Fibroblast of pulmonary artery (primary cell): Measurements from ENCODE around the gene VPS37C.

ENCODE experiments used
- DNase-seq: peaks from one replicate; pipeline ENCODE4 v3.0.0-alpha.2; 2010; ENCODE audit warnings: low read depth
- H3K4me3 ChIP-seq: replicated peaks from 2 replicates; pipeline ENCODE4 v1.5.1; 2011; ENCODE audit warnings: low read depth, mild to moderate bottlenecking, control low read depth, low read length, moderate library complexity
- TF ChIP-seq, protein P1 (sequence below): IDR thresholded peaks from 2 replicates; pipeline ENCODE4 v1.5.1; 2011; ENCODE audit warnings: mild to moderate bottlenecking, control low read depth, low read length, inconsistent platforms; ENCODE audit errors: missing control alignments

The VPS37C gene

DNA sequence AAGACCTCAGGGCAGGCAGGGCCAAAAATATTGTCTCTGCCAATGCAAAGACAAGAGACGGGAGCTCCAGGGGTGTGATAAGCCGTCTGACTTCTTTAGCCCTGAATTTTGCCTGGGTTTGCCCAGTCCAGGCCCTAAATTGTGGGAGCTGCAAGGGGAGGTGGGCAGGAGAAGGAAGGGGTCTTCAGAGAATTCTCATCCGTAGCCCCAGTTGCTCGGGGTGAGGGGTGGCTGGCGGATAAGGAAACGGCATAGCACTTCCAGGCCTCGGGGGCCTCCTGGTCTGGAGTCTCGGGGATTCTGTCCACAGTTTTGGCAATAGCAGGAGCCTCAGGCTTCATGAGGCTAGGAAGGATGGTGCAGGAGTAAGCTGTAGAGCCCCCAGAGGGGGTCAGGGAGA is 51.6 kb downstream of the VPS37C start:
- no peak for DNase-seq

DNA sequence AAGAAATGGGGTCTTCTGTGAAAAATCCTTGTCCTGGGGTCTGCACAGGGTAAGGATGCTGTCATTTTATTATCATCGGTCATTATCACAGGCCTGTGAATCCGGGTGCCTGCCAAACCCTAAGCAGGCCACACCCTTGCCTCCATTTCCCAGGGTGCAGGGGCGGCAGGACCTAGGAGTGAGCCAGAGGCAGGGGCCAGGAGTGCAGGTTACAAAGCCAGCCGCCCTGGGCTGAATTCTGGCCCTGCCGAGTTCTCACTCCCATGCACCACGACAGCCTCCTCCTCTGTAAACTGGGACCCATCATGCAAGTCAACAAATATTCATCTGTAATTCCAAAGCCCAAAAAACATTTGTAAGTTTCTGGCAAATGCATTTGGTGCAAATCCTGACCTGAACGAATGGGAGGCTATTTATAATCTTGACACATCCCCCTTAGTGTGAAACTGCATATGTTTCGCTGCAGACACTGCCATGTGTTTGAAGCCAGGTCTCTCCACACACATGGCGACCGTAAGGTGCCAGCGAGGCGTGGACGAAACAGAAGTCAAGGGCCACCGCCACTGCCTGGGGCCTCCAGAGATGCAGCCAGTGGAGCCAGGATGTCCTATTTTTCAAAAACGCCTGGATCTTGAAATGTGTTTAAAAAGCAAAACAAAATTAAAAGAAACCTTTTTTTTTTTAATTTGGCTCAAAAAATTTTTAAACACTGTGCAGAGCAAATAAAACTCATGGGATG is 52.2 kb downstream of the VPS37C start:
- TF ChIP-seq, protein P1, sequence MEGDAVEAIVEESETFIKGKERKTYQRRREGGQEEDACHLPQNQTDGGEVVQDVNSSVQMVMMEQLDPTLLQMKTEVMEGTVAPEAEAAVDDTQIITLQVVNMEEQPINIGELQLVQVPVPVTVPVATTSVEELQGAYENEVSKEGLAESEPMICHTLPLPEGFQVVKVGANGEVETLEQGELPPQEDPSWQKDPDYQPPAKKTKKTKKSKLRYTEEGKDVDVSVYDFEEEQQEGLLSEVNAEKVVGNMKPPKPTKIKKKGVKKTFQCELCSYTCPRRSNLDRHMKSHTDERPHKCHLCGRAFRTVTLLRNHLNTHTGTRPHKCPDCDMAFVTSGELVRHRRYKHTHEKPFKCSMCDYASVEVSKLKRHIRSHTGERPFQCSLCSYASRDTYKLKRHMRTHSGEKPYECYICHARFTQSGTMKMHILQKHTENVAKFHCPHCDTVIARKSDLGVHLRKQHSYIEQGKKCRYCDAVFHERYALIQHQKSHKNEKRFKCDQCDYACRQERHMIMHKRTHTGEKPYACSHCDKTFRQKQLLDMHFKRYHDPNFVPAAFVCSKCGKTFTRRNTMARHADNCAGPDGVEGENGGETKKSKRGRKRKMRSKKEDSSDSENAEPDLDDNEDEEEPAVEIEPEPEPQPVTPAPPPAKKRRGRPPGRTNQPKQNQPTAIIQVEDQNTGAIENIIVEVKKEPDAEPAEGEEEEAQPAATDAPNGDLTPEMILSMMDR = no peak
- H3K4me3 ChIP-seq = no peak overlapping the region
- DNase-seq = no peak

More for the DNA sequence above, 51.6 kb downstream of the VPS37C start:
- TF ChIP-seq, protein P1 = no peak
- no peak overlapping the region for H3K4me3 ChIP-seq

DNA sequence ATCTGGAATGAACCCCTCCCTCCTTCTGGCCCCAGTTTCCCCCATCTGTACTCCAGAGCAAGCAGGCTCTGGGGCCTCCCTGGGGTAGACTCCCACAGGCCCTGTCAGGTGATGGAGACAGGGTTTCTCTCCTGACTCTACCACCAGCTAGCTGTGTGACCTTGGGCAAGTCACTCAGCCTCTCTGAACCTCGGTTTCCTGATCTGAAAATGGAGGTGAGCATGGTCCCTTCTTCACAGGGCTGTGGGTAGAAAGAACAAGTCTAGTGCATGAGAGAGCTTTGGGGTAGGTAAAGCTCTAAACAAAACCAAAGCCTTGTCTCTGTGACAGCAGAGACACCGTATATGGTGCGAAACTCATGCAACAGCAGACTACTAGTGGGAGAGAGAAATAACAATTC is 53.3 kb downstream of the VPS37C start:
- DNase-seq = no peak
- no peak overlapping the region for H3K4me3 ChIP-seq
- TF ChIP-seq, protein P1 = no peak

DNA sequence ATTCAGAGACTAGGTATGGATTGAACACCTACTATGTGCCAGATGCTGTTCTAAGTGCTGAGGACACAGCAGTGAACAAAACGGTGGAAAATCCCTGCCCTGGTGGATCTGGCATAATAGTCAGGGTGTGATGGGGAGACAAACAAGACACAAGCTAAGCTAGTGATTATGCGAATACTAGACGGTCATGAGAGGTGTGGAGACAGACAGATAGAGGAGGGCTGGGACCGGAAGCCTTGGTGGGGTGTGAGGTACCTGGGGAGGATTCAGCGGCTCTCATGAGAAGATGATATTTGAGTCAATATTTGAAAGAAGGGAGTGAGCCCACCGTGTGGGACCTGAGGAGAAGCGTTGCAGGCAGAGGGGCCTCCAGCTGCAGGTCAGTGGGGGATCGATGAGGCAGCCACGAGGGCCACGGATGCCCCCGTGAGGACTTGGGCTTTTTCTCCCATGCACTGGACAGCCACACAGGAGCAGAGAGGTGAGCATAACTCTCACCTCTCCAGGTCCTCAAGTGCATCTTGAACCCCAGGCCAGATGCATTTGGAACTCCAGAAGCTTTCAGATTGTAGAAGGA is 54.2 kb downstream of the VPS37C start:
- no peak overlapping the region for H3K4me3 ChIP-seq
- TF ChIP-seq, protein P1 = no peak
- no peak for DNase-seq

DNA sequence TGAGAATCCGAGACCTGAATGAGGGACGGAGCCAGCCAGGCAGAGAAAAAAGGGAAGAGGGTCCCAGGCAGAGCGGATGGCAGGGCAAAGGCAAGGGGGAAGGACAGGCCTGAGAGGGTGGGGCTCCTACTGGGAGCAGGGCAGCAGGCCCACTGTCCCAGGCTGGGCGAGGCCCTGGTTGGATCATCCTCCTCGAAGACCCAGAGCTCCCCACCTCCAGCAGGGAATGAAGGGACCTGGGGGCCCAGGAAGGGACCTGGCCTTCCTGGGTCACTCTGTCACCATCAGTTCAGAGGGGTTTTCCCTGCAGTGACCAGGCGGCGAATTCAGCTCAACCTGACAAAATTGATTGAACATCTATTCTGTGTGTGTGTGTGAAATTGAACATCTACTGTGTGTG is 54.9 kb downstream of the VPS37C start:
- TF ChIP-seq, protein P1 = no peak
- H3K4me3 ChIP-seq = no peak overlapping the region
- no peak for DNase-seq

DNA sequence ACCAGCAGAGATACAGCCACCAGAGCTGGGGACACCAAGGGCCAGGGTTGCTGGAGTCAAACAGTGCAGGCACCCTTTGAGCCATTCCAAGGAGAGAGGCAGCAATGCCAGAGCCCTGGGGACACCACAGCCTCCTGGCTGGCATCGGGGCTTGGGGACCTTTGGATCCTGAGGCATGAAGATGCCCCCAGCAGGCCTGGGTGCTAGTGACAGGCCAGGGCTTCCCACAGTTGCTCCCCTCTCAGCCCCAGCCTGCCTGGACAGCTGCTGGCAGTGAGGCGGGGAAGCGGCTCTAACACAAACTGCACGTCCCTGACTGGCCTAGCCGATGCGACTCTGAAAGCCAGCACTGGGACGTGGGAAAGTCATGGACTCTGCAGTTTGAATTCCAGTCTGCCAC is 56.3 kb downstream of the VPS37C start:
- DNase-seq = no peak
- TF ChIP-seq, protein P1 = no peak
- no peak overlapping the region for H3K4me3 ChIP-seq
